Choroid plexus epithelial cell (primary cell): ENCODE results near the gene DYRK1A.

Source experiments
- DNase-seq: peaks from one replicate; pipeline ENCODE4 v3.0.0-alpha.2; 2010; ENCODE audit warnings: low read depth
- H3K4me3 ChIP-seq: 2 replicates; pipeline ENCODE4 v1.5.1; 2011; ENCODE audit warnings: low read depth, mild to moderate bottlenecking, control low read depth, low read length, moderate library complexity
- CTCF ChIP-seq: conservative IDR thresholded peaks from 2 replicates; pipeline ENCODE4 v1.5.1; 2011; ENCODE audit warnings: low read depth, mild to moderate bottlenecking, control low read depth, inconsistent platforms, low read length, moderate library complexity

DYRK1A gene

GRCh38 chr21:37346841-37347430 lies 19.6 kb upstream of the DYRK1A start:
- H3K4me3 ChIP-seq, result no peak overlapping the region
- DNase-seq, result no peak
- no peak for TF ChIP-seq CTCF

- no peak overlapping the region for H3K4me3 ChIP-seq
- no peak for DNase-seq
- TF ChIP-seq CTCF, result no peak
Observed at GRCh38 chr21:37348664-37349063, 17.9 kb upstream of the DYRK1A start.

GRCh38 chr21:37350472-37350871 lies 16.1 kb upstream of the DYRK1A start:
- no peak for DNase-seq
- H3K4me3 ChIP-seq, result no peak overlapping the region
- TF ChIP-seq CTCF, result no peak

- H3K4me3 ChIP-seq, result no peak overlapping the region
- no peak for DNase-seq
Observed at GRCh38 chr21:37356706-37357105, 9.9 kb upstream of the DYRK1A start.

GRCh38 chr21:37357691-37358090 lies 8.9 kb upstream of the DYRK1A start:
- H3K4me3 ChIP-seq, result no peak overlapping the region
- TF ChIP-seq CTCF, result no peak
- no peak for DNase-seq

More at GRCh38 chr21:37356706-37357105, 9.9 kb upstream of the DYRK1A start:
- TF ChIP-seq CTCF, result no peak

GRCh38 chr21:37358397-37358796 lies 8.2 kb upstream of the DYRK1A start:
- no peak overlapping the region for H3K4me3 ChIP-seq
- TF ChIP-seq CTCF, result no peak
- no peak for DNase-seq

- no peak for TF ChIP-seq CTCF
- no peak overlapping the region for H3K4me3 ChIP-seq
- DNase-seq, result no peak
Observed at GRCh38 chr21:37363936-37364335, 2.6 kb upstream of the DYRK1A start.
